DND-41 (cell line): ENCODE measurements around the gene ARL4D.
A peak's percentile ranks its signal among the peaks of the same experiment; 100 is the strongest.

Source experiments
- ATAC-seq: fragments of 200-7000 bp; cut with Tn5 transposase; 3 replicates; pipeline ENCODE4 v1.9.1; 2021; ENCODE audit warnings: low read depth; ENCODE audit not compliant: insufficient read depth
- DNase-seq: peaks from one replicate; pipeline ENCODE4 v3.0.0-alpha.2; 2020
- H2AFZ ChIP-seq: 2 replicates; pipeline ENCODE4 v1.6.0; 2012; ENCODE audit warnings: low read depth, low read length
- H3K27ac ChIP-seq: 2 replicates; pipeline ENCODE4 v1.5.1; 2012; ENCODE audit warnings: low read length, inconsistent platforms
- H3K27me3 ChIP-seq: fragments of 200-600 bp; sonication (generic); 2 replicates; pipeline ENCODE4 v1.6.0; 2012; ENCODE audit warnings: low read length, mild to moderate bottlenecking, inconsistent platforms; ENCODE audit not compliant: insufficient read depth, poor library complexity
- H3K36me3 ChIP-seq: 2 replicates; pipeline ENCODE4 v1.5.1; 2012; ENCODE audit warnings: low read length, inconsistent platforms; ENCODE audit not compliant: insufficient read depth
- H3K4me1 ChIP-seq: 2 replicates; pipeline ENCODE4 v1.5.1; 2012; ENCODE audit warnings: mild to moderate bottlenecking, low read length; ENCODE audit not compliant: insufficient read depth
- H3K4me2 ChIP-seq: 2 replicates; pipeline ENCODE4 v1.6.0; 2012; ENCODE audit warnings: mild to moderate bottlenecking, moderate library complexity, low read length, inconsistent platforms; ENCODE audit not compliant: insufficient read depth
- H3K4me3 ChIP-seq, 2 experiments: fragments of 200-600 bp in 1 of 2; shearing (Covaris generic) in 1 of 2; 2 replicates each; pipeline ENCODE4 v1.5.1; 2012 to 2016; ENCODE audit warnings: inconsistent platforms in 2 of 2, low read length in 2 of 2, mild to moderate bottlenecking in 2 of 2, low read depth in 1 of 2, moderate library complexity in 1 of 2
- H3K79me2 ChIP-seq: 2 replicates; pipeline ENCODE4 v1.6.0; 2012; ENCODE audit warnings: low read length, inconsistent platforms; ENCODE audit not compliant: insufficient read depth
- H3K9ac ChIP-seq: 2 replicates; pipeline ENCODE4 v1.6.0; 2012; ENCODE audit warnings: low read depth, mild to moderate bottlenecking, inconsistent platforms, low read length, moderate library complexity
- H3K9me3 ChIP-seq: 2 replicates; pipeline ENCODE4 v1.5.1; 2012; ENCODE audit warnings: low read length, moderate library complexity, mild to moderate bottlenecking, inconsistent platforms; ENCODE audit not compliant: insufficient read depth, severe bottlenecking
- H4K20me1 ChIP-seq: 2 replicates; pipeline ENCODE4 v1.6.0; 2012; ENCODE audit warnings: low read length; ENCODE audit not compliant: insufficient read depth
- EZH2 ChIP-seq: IDR thresholded peaks from 3 replicates; pipeline ENCODE4 v1.6.1; 2012; ENCODE audit warnings: borderline replicate concordance, low read depth, mild to moderate bottlenecking, moderate library complexity, low read length, inconsistent platforms; ENCODE audit not compliant: severe bottlenecking
- TF ChIP-seq, protein P1 (sequence below): IDR thresholded peaks from 2 replicates; pipeline ENCODE4 v1.5.1; 2012; ENCODE audit warnings: borderline replicate concordance, low read length, moderate library complexity, mild to moderate bottlenecking; ENCODE audit not compliant: poor library complexity, severe bottlenecking; ENCODE audit errors: extremely low read depth

ARL4D gene

DNA sequence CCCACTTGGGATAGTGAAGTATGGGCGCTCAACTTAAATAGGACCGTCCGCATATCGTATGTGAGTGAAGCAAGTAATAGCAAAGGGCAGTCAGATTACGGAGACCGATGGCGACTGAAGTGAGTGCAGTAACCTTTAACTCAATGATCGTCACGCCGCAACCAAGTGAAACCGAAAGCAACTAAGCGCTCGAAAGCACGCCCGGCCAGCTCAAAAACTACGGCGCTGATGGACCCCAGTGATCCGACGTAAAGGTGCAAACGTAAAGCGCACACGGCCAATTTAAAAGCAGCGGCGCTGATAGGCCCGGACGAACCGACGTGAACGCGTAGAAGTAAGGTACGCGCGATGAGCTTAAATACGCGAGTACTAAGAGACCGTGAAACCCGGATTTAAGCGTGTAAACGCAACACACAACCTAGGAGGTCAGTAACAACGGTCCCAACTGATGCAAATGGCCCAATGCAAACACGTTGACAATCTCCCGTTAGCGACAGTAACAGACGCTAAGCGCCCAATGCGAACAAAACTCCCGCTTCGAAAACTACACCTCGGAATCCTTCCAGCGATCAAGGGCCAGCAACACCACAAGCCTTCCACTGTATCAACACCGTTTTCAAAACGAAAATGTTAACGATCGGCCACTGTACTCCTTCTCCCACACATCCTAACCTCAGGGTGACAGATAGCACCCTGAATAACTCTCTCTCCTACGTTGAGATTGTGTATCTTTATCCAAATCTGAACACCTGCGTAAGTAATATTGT is 37.9 kb upstream of the ARL4D start:
- peak overlapping the region; percentile 68 for H3K4me2 ChIP-seq
- H3K9ac ChIP-seq = peak overlapping the region; percentile 61
- H2AFZ ChIP-seq = peak overlapping the region; percentile 65
- peak; percentile 97 for DNase-seq
- no peaks in the 10 kb centered on the region for H4K20me1 ChIP-seq
- H3K4me1 ChIP-seq = peaks cover 39% of the 10 kb centered on the region
- peak; percentile 91 for ATAC-seq
- H3K9me3 ChIP-seq = no peaks in the 10 kb centered on the region
- H3K27me3 ChIP-seq = no peaks in the 10 kb centered on the region
- no peaks in the 10 kb centered on the region for H3K36me3 ChIP-seq
- H3K79me2 ChIP-seq = peaks cover 4% of the 10 kb centered on the region
- TF ChIP-seq, protein P1, sequence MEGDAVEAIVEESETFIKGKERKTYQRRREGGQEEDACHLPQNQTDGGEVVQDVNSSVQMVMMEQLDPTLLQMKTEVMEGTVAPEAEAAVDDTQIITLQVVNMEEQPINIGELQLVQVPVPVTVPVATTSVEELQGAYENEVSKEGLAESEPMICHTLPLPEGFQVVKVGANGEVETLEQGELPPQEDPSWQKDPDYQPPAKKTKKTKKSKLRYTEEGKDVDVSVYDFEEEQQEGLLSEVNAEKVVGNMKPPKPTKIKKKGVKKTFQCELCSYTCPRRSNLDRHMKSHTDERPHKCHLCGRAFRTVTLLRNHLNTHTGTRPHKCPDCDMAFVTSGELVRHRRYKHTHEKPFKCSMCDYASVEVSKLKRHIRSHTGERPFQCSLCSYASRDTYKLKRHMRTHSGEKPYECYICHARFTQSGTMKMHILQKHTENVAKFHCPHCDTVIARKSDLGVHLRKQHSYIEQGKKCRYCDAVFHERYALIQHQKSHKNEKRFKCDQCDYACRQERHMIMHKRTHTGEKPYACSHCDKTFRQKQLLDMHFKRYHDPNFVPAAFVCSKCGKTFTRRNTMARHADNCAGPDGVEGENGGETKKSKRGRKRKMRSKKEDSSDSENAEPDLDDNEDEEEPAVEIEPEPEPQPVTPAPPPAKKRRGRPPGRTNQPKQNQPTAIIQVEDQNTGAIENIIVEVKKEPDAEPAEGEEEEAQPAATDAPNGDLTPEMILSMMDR = no peak
- no peak for TF ChIP-seq EZH2
- peak overlapping the region; percentile 89 for H3K27ac ChIP-seq
- H3K4me3 ChIP-seq = peak overlapping the region; percentile 35 to 62

DNA sequence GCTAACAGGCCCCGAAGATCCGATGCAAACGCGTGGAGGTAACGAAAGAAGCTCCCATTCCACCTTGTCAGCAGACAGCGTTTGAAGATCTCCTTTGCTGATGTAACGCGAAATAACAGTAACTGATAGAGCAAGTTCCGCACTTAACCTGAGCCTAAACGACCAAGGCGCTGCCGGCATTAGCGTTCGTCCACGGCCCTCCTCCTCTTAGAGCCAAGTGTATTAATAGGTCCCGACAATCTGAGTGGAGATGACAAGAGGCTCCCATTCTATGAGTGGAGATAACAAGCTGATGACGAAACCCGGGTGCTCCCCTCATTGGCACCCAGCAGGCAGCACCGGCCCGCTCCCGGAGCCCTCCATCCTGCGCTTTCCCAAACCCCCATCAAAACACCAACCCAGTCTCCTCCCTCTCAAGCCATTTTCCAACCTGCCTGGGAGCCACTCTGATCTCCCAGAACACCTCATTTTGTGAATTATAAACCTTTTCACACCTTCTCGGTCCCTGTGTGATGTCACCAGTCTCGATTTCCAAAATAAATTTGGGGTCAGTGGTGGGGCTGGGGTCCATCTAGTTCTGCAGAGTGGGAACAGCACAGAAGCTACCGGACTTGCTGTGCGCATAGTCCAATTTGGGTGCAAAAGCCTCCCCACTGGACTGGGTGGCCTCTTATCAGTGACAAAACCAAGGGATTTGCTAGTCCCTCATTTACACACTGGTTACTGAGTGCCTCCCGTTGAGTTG is 35.4 kb upstream of the ARL4D start:
- H2AFZ ChIP-seq = no peak overlapping the region
- TF ChIP-seq, protein P1 = no peak
- TF ChIP-seq EZH2 = no peak
- H3K9me3 ChIP-seq = no peaks in the 10 kb centered on the region
- DNase-seq = no peak
- no peak overlapping the region for H3K4me3 ChIP-seq
- H3K9ac ChIP-seq = no peak overlapping the region
- no peak overlapping the region for H3K4me2 ChIP-seq
- no peaks in the 10 kb centered on the region for H3K27me3 ChIP-seq
- no peak for ATAC-seq
- no peaks in the 10 kb centered on the region for H4K20me1 ChIP-seq
- peaks cover 53% of the 10 kb centered on the region for H3K4me1 ChIP-seq
- no peak overlapping the region for H3K27ac ChIP-seq
- H3K79me2 ChIP-seq = peaks cover 4% of the 10 kb centered on the region
- H3K36me3 ChIP-seq = no peaks in the 10 kb centered on the region

DNA sequence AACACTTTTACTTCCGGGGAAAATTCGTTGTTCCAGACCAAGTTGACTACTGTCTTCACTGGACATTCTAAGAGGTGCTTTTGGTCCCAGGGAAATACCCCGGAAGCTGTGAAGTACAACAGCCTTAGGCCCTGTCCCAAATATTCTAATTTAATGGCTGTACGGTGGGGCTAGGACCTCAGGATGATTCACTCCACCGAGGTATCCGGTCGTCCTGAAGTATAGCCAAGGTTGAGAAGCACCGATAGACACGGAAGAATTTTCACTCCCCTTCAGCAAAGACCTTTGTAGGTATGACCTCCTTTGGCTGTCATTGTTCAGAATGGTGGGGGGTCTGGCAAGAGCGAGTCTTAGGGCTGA is 34.9 kb upstream of the ARL4D start:
- H3K4me3 ChIP-seq = no peak overlapping the region
- no peak overlapping the region for H2AFZ ChIP-seq
- ATAC-seq = no peak
- no peaks in the 10 kb centered on the region for H3K36me3 ChIP-seq
- H3K4me2 ChIP-seq = no peak overlapping the region
- H3K4me1 ChIP-seq = peaks cover 51% of the 10 kb centered on the region
- no peaks in the 10 kb centered on the region for H4K20me1 ChIP-seq
- no peaks in the 10 kb centered on the region for H3K27me3 ChIP-seq
- TF ChIP-seq, protein P1 = no peak
- TF ChIP-seq EZH2 = no peak
- no peak for DNase-seq
- no peaks in the 10 kb centered on the region for H3K9me3 ChIP-seq
- peaks cover 4% of the 10 kb centered on the region for H3K79me2 ChIP-seq
- H3K27ac ChIP-seq = no peak overlapping the region
- no peak overlapping the region for H3K9ac ChIP-seq
